MM.1S (cell line): ENCODE measurements around the gene GRHL3.

Source experiments
- DNase-seq: peaks from one replicate; pipeline ENCODE4 v3.0.0-alpha.2; 2015
- H2AFZ ChIP-seq: fragments of 300-600 bp; sonication (generic); 2 replicates; pipeline ENCODE4 v1.6.0; 2016; ENCODE audit warnings: antibody characterized with exemption, low read length
- H3F3A ChIP-seq: fragments of 300-600 bp; sonication (generic); 2 replicates; pipeline ENCODE4 v1.6.1; 2016; ENCODE audit warnings: mild to moderate bottlenecking, antibody characterized with exemption, low read length, moderate library complexity, mixed read lengths; ENCODE audit not compliant: insufficient read depth
- H3K27ac ChIP-seq: fragments of 300-600 bp; sonication (generic); 2 replicates; pipeline ENCODE4 v1.5.1; 2016; ENCODE audit warnings: mild to moderate bottlenecking, low read length
- H3K27me3 ChIP-seq: fragments of 300-600 bp; sonication (generic); replicated peaks from 2 replicates; pipeline ENCODE4 v1.6.0; 2016; ENCODE audit warnings: low read length; ENCODE audit not compliant: insufficient read depth
- H3K36me3 ChIP-seq: fragments of 300-600 bp; sonication (generic); replicated peaks from 2 replicates; pipeline ENCODE4 v1.6.1; 2016; ENCODE audit warnings: mild to moderate bottlenecking, low read length, mixed read lengths; ENCODE audit not compliant: insufficient read depth
- H3K4me1 ChIP-seq: fragments of 300-600 bp; sonication (generic); 2 replicates; pipeline ENCODE4 v1.6.1; 2016; ENCODE audit warnings: low read length, mixed read lengths
- H3K4me2 ChIP-seq: fragments of 300-600 bp; sonication (generic); 2 replicates; pipeline ENCODE4 v1.6.0; 2016; ENCODE audit warnings: low read depth, low read length
- H3K4me3 ChIP-seq: fragments of 300-600 bp; sonication (generic); 2 replicates; pipeline ENCODE4 v1.5.1; 2016; ENCODE audit warnings: low read length, mixed read lengths
- H3K79me2 ChIP-seq: fragments of 300-600 bp; sonication (generic); 2 replicates; pipeline ENCODE4 v1.6.1; 2016; ENCODE audit warnings: mixed run types, low read length, mixed read lengths
- H3K9ac ChIP-seq: fragments of 300-600 bp; sonication (generic); 2 replicates; pipeline ENCODE4 v1.6.1; 2016; ENCODE audit warnings: low read length, mixed read lengths
- H3K9me2 ChIP-seq: fragments of 300-600 bp; sonication (generic); replicated peaks from 2 replicates; pipeline ENCODE4 v1.6.1; 2016; ENCODE audit warnings: mild to moderate bottlenecking, low read length, mixed read lengths; ENCODE audit not compliant: insufficient read depth
- H3K9me3 ChIP-seq: fragments of 300-600 bp; sonication (generic); replicated peaks from 2 replicates; pipeline ENCODE4 v1.6.1; 2016; ENCODE audit warnings: mild to moderate bottlenecking, low read length, mixed read lengths; ENCODE audit not compliant: insufficient read depth
- H4K20me1 ChIP-seq: fragments of 300-600 bp; sonication (generic); 2 replicates; pipeline ENCODE4 v1.6.1; 2016; ENCODE audit warnings: mild to moderate bottlenecking, low read length, moderate library complexity, mixed read lengths; ENCODE audit not compliant: insufficient read depth
- CTCF ChIP-seq: fragments of 300-600 bp; sonication (generic); IDR thresholded peaks from 2 replicates; pipeline ENCODE4 v1.5.1; 2016; ENCODE audit warnings: antibody characterized with exemption, low read length, mixed read lengths
- EZH2 ChIP-seq: fragments of 300-600 bp; sonication (generic); optimal IDR thresholded peaks from 2 replicates; pipeline ENCODE3; 2017; ENCODE audit warnings: low read depth, mild to moderate bottlenecking, antibody characterized with exemption, low read length, mixed read lengths
- EZH2phosphoT487 ChIP-seq: fragments of 300-600 bp; sonication (generic); IDR thresholded peaks from 2 replicates; pipeline ENCODE4 v1.6.1; 2018; ENCODE audit warnings: antibody characterized with exemption, low read length

Gene GRHL3

GRCh38 chr1:24303600-24303999 is 15.6 kb upstream of the GRHL3 start:
- H3K79me2 ChIP-seq: no peaks in the 10 kb centered on the region
- DNase-seq: no peak
- no peak overlapping the region for H3K4me2 ChIP-seq
- no peaks in the 10 kb centered on the region for H3K9me3 ChIP-seq
- no peaks in the 10 kb centered on the region for H3F3A ChIP-seq
- no peaks in the 10 kb centered on the region for H3K27me3 ChIP-seq
- H3K9me2 ChIP-seq: no peaks in the 10 kb centered on the region
- TF ChIP-seq EZH2phosphoT487 (no peak), EZH2 (no peak), CTCF (no peak)
- no peak overlapping the region for H3K4me3 ChIP-seq
- H2AFZ ChIP-seq: no peak overlapping the region
- H3K27ac ChIP-seq: no peak overlapping the region
- no peaks in the 10 kb centered on the region for H3K36me3 ChIP-seq
- no peaks in the 10 kb centered on the region for H4K20me1 ChIP-seq
- H3K9ac ChIP-seq: no peak overlapping the region
- H3K4me1 ChIP-seq: no peaks in the 10 kb centered on the region

GRCh38 chr1:24304763-24305162 is 14.4 kb upstream of the GRHL3 start:
- TF ChIP-seq EZH2phosphoT487 (no peak), CTCF (no peak), EZH2 (no peak)
- no peaks in the 10 kb centered on the region for H3K36me3 ChIP-seq
- H3K79me2 ChIP-seq: no peaks in the 10 kb centered on the region
- no peak overlapping the region for H3K9ac ChIP-seq
- no peak for DNase-seq
- H3K4me1 ChIP-seq: no peaks in the 10 kb centered on the region
- no peaks in the 10 kb centered on the region for H4K20me1 ChIP-seq
- no peak overlapping the region for H2AFZ ChIP-seq
- no peak overlapping the region for H3K4me3 ChIP-seq
- H3F3A ChIP-seq: no peaks in the 10 kb centered on the region
- no peaks in the 10 kb centered on the region for H3K9me3 ChIP-seq
- H3K27me3 ChIP-seq: no peaks in the 10 kb centered on the region
- H3K4me2 ChIP-seq: no peak overlapping the region
- no peak overlapping the region for H3K27ac ChIP-seq
- no peaks in the 10 kb centered on the region for H3K9me2 ChIP-seq

- Histone ChIP-seq H4K20me1 (no peaks in the 10 kb centered on the region), H3K9ac (no peak overlapping the region), H3F3A (no peaks in the 10 kb centered on the region), H3K27me3 (no peaks in the 10 kb centered on the region), H3K9me2 (no peaks in the 10 kb centered on the region), H3K27ac (no peak overlapping the region), H3K4me3 (no peak overlapping the region), H3K9me3 (no peaks in the 10 kb centered on the region), H3K79me2 (no peaks in the 10 kb centered on the region), H3K36me3 (no peaks in the 10 kb centered on the region), H3K4me2 (no peak overlapping the region), H3K4me1 (no peaks in the 10 kb centered on the region), H2AFZ (no peak overlapping the region)
- TF ChIP-seq EZH2phosphoT487 (no peak), EZH2 (no peak), CTCF (peak; percentile 21)
- peak; percentile 25 for DNase-seq
These were observed 10.7 kb upstream of the GRHL3 start for GRCh38 chr1:24308365-24309015.
